D721Med (cell line): Measurements from ENCODE around the gene DNM1L.

Experiments used
- DNase-seq: peaks from one replicate; pipeline ENCODE4 v3.0.0; 2011; ENCODE audit warnings: low spot score; ENCODE audit not compliant: insufficient read length
- FAIRE-seq: peaks from 2 replicates; lab custom pipeline; 2011; peaks lifted over from hg19 to GRCh38; lab: Jason Lieb, UNC
- TF ChIP-seq, protein P1 (sequence below): IDR thresholded peaks from 2 replicates; pipeline ENCODE4 v1.5.1; 2012; ENCODE audit warnings: mild to moderate bottlenecking, control low read depth; ENCODE audit not compliant: insufficient read depth; ENCODE audit errors: missing control alignments

DNM1L gene

DNA sequence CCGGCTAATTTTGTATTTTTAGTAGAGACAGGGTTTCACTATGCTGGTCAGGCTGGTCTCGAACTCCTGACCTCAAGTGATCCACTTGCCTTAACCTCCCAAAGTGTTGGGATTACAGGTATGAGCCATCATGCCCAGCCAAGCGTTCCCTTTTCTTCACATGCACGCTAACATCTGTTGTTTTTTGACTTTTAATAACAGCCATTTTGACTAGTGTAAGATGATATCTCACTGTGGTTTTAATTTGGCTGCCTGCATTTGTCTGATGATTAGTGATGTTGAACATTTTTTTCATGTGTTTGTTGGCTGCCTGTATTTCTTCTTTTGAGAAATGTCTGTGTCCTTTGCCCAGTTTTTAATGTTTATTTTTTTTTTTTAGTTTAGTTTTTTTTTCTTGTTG is 86.8 kb downstream of the DNM1L start:
- DNase-seq: no peak
- TF ChIP-seq, protein P1, sequence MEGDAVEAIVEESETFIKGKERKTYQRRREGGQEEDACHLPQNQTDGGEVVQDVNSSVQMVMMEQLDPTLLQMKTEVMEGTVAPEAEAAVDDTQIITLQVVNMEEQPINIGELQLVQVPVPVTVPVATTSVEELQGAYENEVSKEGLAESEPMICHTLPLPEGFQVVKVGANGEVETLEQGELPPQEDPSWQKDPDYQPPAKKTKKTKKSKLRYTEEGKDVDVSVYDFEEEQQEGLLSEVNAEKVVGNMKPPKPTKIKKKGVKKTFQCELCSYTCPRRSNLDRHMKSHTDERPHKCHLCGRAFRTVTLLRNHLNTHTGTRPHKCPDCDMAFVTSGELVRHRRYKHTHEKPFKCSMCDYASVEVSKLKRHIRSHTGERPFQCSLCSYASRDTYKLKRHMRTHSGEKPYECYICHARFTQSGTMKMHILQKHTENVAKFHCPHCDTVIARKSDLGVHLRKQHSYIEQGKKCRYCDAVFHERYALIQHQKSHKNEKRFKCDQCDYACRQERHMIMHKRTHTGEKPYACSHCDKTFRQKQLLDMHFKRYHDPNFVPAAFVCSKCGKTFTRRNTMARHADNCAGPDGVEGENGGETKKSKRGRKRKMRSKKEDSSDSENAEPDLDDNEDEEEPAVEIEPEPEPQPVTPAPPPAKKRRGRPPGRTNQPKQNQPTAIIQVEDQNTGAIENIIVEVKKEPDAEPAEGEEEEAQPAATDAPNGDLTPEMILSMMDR: no peak
- no peak for FAIRE-seq

- TF ChIP-seq, protein P1: no peak
- DNase-seq: no peak
- FAIRE-seq: no peak
These were observed 89.4 kb downstream of the DNM1L start for GRCh38 chr12:32768518-32768917.

DNA sequence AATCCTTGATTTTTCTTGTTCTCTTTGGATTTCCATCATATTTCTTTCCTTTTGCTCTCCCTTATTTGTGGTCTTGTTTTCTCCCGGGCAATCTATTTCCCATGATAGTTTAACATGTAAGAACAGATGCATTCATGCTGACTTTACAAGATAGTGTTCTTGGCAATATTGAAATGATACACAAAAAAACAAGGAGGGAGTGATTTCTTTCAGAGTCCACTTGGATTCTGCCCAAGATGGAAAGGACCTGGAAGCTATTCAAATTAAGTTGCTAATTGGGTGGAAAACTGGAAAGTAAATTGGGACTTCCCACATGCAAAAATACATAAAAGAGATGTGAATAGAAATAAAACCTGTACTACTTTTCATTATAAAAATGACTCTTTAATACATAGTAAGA is 91.0 kb downstream of the DNM1L start:
- DNase-seq (no peak), FAIRE-seq (no peak)
- TF ChIP-seq, protein P1: no peak

DNA sequence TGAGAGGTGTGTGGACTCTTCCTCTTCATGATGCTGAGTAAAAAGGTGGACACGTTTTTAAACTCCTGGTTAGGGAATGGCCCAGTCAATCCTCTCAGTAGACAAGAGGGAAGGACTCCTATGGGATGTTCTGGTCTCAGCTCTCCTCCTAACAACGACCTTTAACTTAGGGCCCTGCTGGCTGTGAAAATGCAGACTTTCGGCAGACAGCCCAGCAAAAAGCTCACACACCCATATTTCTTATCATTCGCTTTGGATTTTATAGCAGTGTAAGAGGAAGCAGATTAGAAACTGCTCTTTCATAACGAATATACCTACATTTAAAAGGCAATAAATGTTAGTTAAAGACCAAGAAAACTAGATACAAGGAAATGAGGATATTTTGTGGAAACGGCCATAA is 94.6 kb downstream of the DNM1L start:
- DNase-seq (no peak), FAIRE-seq (no peak)
- TF ChIP-seq, protein P1: no peak

DNA sequence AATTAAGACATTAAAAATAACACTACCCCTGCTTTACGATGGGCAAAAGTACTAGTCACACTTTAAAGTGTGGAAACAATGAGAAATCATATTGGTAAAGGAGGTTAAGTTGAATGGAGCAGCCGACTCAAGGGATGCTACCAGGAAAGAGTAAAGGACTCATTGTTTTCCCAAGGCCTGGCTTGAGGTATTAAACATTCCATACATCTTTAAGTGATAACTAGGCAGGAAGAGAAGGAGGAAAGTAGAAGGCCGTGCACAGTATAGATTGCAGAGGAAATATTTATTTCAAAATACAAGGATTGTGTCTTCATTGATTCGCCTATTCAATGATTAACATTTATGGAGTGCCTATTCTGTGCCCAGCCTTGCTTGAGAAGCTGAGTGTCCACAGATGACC is 97.2 kb downstream of the DNM1L start:
- DNase-seq: no peak
- TF ChIP-seq, protein P1: no peak
- FAIRE-seq: no peak

DNA sequence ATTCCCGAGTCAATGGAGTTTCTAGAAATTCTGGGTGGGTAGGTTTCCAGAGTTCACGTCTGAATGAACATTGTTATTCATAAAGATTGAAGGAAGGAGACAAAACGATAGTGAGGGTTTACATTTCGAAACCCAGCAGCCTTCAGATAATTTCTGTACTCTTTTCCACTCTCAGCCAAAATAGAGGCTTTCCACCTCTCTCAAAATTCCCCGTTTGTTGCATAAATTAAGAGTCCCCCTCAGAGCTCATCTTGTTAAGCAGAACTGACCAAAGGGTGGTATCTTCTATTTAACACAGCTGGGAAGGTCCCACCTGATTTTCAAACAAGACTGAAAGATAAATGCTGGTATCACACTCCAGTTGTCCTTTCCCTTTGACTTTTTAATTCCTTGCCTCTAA is 98.1 kb downstream of the DNM1L start:
- TF ChIP-seq, protein P1: no peak
- no peak for FAIRE-seq

DNA sequence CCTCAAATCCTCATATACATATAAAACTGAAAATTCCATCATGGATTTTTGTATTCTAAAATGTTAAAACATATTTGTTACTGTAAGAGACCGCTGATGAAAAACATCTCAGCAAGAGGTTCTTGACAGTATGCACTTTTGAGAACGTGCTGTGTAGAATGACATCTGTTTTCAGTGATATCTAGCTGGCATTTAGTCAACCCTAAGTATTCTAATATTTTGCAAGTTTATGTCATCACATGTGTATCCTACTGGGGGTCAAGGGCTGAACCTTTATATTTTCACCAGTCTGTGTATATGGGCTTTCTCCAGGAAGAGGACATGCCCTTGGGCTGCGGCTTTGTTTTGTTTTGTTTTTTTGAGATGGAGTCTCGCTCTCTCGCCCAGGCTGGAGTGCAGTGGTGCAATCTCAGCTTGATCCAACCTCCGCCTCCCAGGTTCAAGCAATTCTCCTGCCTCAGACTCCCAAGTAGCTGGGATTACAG is 98.6 kb downstream of the DNM1L start:
- DNase-seq (no peak), FAIRE-seq (no peak)
- TF ChIP-seq, protein P1: no peak

More for the DNA sequence above, 98.1 kb downstream of the DNM1L start:
- no peak for DNase-seq
